Measurements from ENCODE around the gene RAB43. TPM values are rescaled to one million over a fixed set of nuclear protein-coding genes. Genes with fewer than 3 reads are reported as not detected.

RAB43 gene
- total RNA-seq, 1 donor from 2014 or later: 64.3 TPM

GRCh38 chr3:129040039-129040336 lies 81.6 kb downstream of the RAB43 start:
- intact Hi-C loops (cut with micrococcal nuclease): no loop called here

- intact Hi-C loops (cut with micrococcal nuclease): no loop called here
Observed at GRCh38 chr3:129039271-129040038, 82.1 kb downstream of the RAB43 start.

GRCh38 chr3:129038121-129038855 lies 83.3 kb downstream of the RAB43 start:
- intact Hi-C loops (cut with micrococcal nuclease): no loop called here

Other genes with a start within 250 kb of the RAB43 start
- gene ACAD9, start 242.2 kb downstream of the RAB43 start, total RNA-seq: 59.7 and 62.1 TPM in 2 replicates
- gene CFAP92, start 127.7 kb downstream of the RAB43 start, total RNA-seq: not detected in 2 replicates
- gene EFCC1, start 120.5 kb downstream of the RAB43 start, total RNA-seq: not detected in 2 replicates
- gene GP9, start 61.0 kb downstream of the RAB43 start, total RNA-seq: not detected in 2 replicates
- 66.5 and 68.5 TPM in 2 replicates for gene ISY1, start 39.3 kb upstream of the RAB43 start, total RNA-seq
- 311 and 330 TPM in 2 replicates for gene CNBP, start 62.1 kb upstream of the RAB43 start, total RNA-seq
- 184 and 187 TPM in 2 replicates for gene COPG1, start 127.8 kb upstream of the RAB43 start, total RNA-seq
- 47.3 and 52.5 TPM in 2 replicates for gene HMCES, start 157.1 kb upstream of the RAB43 start, total RNA-seq